OCI-LY7 (cell line): ENCODE results near the gene PTH1R. TPM values are rescaled to one million over a fixed set of nuclear protein-coding genes. Genes with fewer than 3 reads are reported as not detected.
A peak's percentile ranks its signal among the peaks of the same experiment; 100 is the strongest.

Source experiments
- BruUV-seq: library from RNA; stranded (reverse); fragments of 400-500 nt; replicated peaks from 2 replicates; lab custom pipeline; 2021; lab: Mats Ljungman, UMichigan
- CTCF ChIA-PET: fragments of 300-600 bp; sonication (Branson Sonifier 250); formaldehyde crosslinking; loops from one replicate; lab custom pipeline; 2022; ENCODE audit warnings: antibody characterized with exemption; ENCODE audit not compliant: unreplicated experiment; lab: Charles Lee
- POLR2A ChIA-PET: fragments of 300-600 bp; sonication (Branson Sonifier 250); formaldehyde crosslinking; loops from one replicate; lab custom pipeline; 2022; ENCODE audit warnings: antibody characterized with exemption; lab: Charles Lee
- DNase-seq: peaks from one replicate; pipeline ENCODE4 v3.0.0-alpha.2; 2015; ENCODE audit warnings: low spot score
- H2AFZ ChIP-seq: fragments of 200-600 bp; sonication (generic), shearing (Covaris generic); 2 replicates; pipeline ENCODE4 v1.6.1; 2014; ENCODE audit warnings: mild to moderate bottlenecking, antibody characterized with exemption, low read length, moderate library complexity
- H3K27ac ChIP-seq: fragments of 200-600 bp; sonication (generic); 2 replicates; pipeline ENCODE4 v1.5.1; 2014; ENCODE audit warnings: mixed run types, low read depth, mild to moderate bottlenecking, moderate library complexity, low read length, inconsistent platforms; ENCODE audit not compliant: poor library complexity, severe bottlenecking
- H3K36me3 ChIP-seq: fragments of 200-600 bp; sonication (generic); 2 replicates; pipeline ENCODE4 v1.6.1; 2014; ENCODE audit warnings: mild to moderate bottlenecking, antibody characterized with exemption, low read length, moderate library complexity, mixed read lengths; ENCODE audit not compliant: insufficient read depth
- H3K4me1 ChIP-seq: fragments of 200-600 bp; sonication (generic); 2 replicates; pipeline ENCODE4 v1.5.1; 2014; ENCODE audit warnings: mild to moderate bottlenecking, low read length; ENCODE audit not compliant: insufficient read depth, poor library complexity, severe bottlenecking
- H3K4me2 ChIP-seq: fragments of 200-600 bp; sonication (generic); 2 replicates; pipeline ENCODE4 v1.6.1; 2014; ENCODE audit warnings: mild to moderate bottlenecking, low read length
- H3K4me3 ChIP-seq: fragments of 200-600 bp; sonication (generic); 2 replicates; pipeline ENCODE4 v1.5.1; 2014; ENCODE audit warnings: mild to moderate bottlenecking, low read depth, low read length; ENCODE audit not compliant: poor library complexity, severe bottlenecking
- H3K79me2 ChIP-seq: fragments of 200-600 bp; sonication (generic); 2 replicates; pipeline ENCODE4 v1.6.1; 2016; ENCODE audit warnings: low read depth, mild to moderate bottlenecking, low read length, moderate library complexity, mixed read lengths; ENCODE audit not compliant: insufficient read depth
- H3K9me2 ChIP-seq: fragments of 200-600 bp; sonication (generic); 2 replicates; pipeline ENCODE4 v1.6.1; 2016; ENCODE audit warnings: mild to moderate bottlenecking, low read length, mixed read lengths; ENCODE audit not compliant: insufficient read depth
- H3K9me3 ChIP-seq: fragments of 200-600 bp; sonication (generic); 2 replicates; pipeline ENCODE4 v1.6.1; 2014; ENCODE audit warnings: mild to moderate bottlenecking, mixed run types, low read length, mixed read lengths
- H4K20me1 ChIP-seq: fragments of 200-600 bp; sonication (generic); 2 replicates; pipeline ENCODE4 v1.6.1; 2014; ENCODE audit warnings: mild to moderate bottlenecking, antibody characterized with exemption, low read length, moderate library complexity, mixed read lengths; ENCODE audit not compliant: insufficient read depth
- CTCF ChIP-seq: fragments of 200-600 bp; sonication (generic); conservative IDR thresholded peaks from 2 replicates; pipeline ENCODE4 v1.5.1; 2014; ENCODE audit warnings: mild to moderate bottlenecking, antibody characterized with exemption, low read length, moderate library complexity, mixed read lengths
- EZH2phosphoT487 ChIP-seq: fragments of 200-600 bp; sonication (generic); IDR thresholded peaks from 2 replicates; pipeline ENCODE4 v1.6.1; 2018; ENCODE audit warnings: low read depth, borderline replicate concordance, mild to moderate bottlenecking, mixed run types, antibody characterized with exemption, low read length, moderate library complexity, mixed read lengths
- intact Hi-C: fragments of 100-400 bp; cut with micrococcal nuclease; formaldehyde crosslinking; loops from one replicate; pipeline ENCODE4 v1.10.0; 2022; ENCODE audit not compliant: unreplicated experiment
- total RNA-seq, 2 experiments: library from RNA; depleted of rRNA in 1 of 2; stranded (reverse); fragments of >200 nt in 1 of 2; shearing (Covaris generic) in 1 of 2; gene quantifications; 2 replicates each; pipeline ENCODE4 v1.2.3, GENCODE V29; 2014 to 2022

PTH1R gene
- total RNA-seq, 2 experiments from 2014 or later, result not detected

- peaks cover 96% of the 10 kb centered on the region for H3K79me2 ChIP-seq
- CTCF ChIA-PET, result no interaction called here
- TF ChIP-seq EZH2phosphoT487, result no peak
- TF ChIP-seq CTCF, result no peak
- H3K9me2 ChIP-seq, result no peaks in the 10 kb centered on the region
- POLR2A ChIA-PET, result interaction anchor here (0.8 kb wide), 1 partner anchor 14 kb away, joined by 6 read pairs; no protein-coding TSS in a partner anchor
- H3K4me2 ChIP-seq, result peak overlapping the region; percentile 32
- H3K9me3 ChIP-seq, result no peaks in the 10 kb centered on the region
- no TSS peak for BruUV-seq
- H4K20me1 ChIP-seq, result peaks cover 5% of the 10 kb centered on the region
- H3K4me3 ChIP-seq, result no peak overlapping the region
- H3K36me3 ChIP-seq, result peaks cover 96% of the 10 kb centered on the region
- H2AFZ ChIP-seq, result no peak overlapping the region
- peaks cover 40% of the 10 kb centered on the region for H3K4me1 ChIP-seq
- H3K27ac ChIP-seq, result peak overlapping the region; percentile 58
- intact Hi-C loops, result no loop called here
- DNase-seq, result no peak
Measured at GRCh38 chr3:46939578-46940445, 62.3 kb downstream of the PTH1R start.

DNA sequence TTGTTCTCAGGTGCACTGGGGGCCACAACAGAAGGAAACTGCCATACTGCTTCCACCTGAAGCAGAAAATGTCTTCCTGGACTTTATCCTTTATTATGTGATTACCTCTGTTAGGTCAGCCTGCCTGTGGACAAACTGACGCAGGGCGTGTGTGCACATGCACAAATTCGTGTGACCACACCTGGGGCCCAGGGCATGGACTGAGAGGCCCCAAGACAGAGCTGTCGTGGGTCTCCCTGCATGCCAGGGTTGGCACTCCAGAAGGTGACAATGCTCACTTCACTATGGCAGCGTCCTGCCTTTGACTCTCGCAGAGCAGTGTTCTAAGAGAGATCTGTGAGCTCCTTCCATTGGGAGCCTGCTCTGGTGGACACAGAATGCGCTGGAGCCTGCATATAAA, 64.6 kb downstream of the PTH1R start:
- peaks cover 31% of the 10 kb centered on the region for H3K4me1 ChIP-seq
- H3K9me3 ChIP-seq, result no peaks in the 10 kb centered on the region
- H3K4me3 ChIP-seq, result no peak overlapping the region
- POLR2A ChIA-PET, result interaction anchor here (1.4 to 1.6 kb wide), 2 partner anchors 9 to 11 kb away, joined by 3 to 11 read pairs; no protein-coding TSS in a partner anchor
- no peak for TF ChIP-seq CTCF
- no peak for TF ChIP-seq EZH2phosphoT487
- intact Hi-C loops, result no loop called here
- H4K20me1 ChIP-seq, result peaks cover 18% of the 10 kb centered on the region
- no TSS peak for BruUV-seq
- H3K27ac ChIP-seq, result no peak overlapping the region
- peaks cover 96% of the 10 kb centered on the region for H3K36me3 ChIP-seq
- no peaks in the 10 kb centered on the region for H3K9me2 ChIP-seq
- CTCF ChIA-PET, result interaction anchor here (1.1 kb wide), 1 partner anchor 9 kb away, joined by 3 read pairs; no protein-coding TSS in a partner anchor
- H2AFZ ChIP-seq, result no peak overlapping the region
- H3K79me2 ChIP-seq, result peaks cover 97% of the 10 kb centered on the region
- no peak for DNase-seq
- no peak overlapping the region for H3K4me2 ChIP-seq
